H1 (cell line): ENCODE data around the gene TSHZ2. TPM values are rescaled to one million over a fixed set of nuclear protein-coding genes. Genes with fewer than 3 reads are reported as not detected.

Source experiments
- CTCF ChIA-PET: fragments of 300-600 bp; sonication (Branson Sonifier 250); formaldehyde crosslinking; loops from one replicate; lab custom pipeline; 2021; ENCODE audit not compliant: partially characterized antibody; lab: Charles Lee
- POLR2A ChIA-PET: fragments of 300-600 bp; sonication (Branson Sonifier 250); formaldehyde crosslinking; loops from one replicate; lab custom pipeline; 2021; ENCODE audit warnings: inconsistent platforms; ENCODE audit not compliant: partially characterized antibody; lab: Charles Lee
- DNase-seq, 2 experiments: peaks; one replicate each; pipeline versions ENCODE4 v3.0.0 to v3.0.0-alpha.2; 2010 to 2022; ENCODE audit warnings: low spot score in 2 of 2, low read depth in 1 of 2, mixed read lengths in 1 of 2
- FAIRE-seq: peaks from 2 replicates; lab custom pipeline; 2011; peaks lifted over from hg19 to GRCh38; lab: Jason Lieb, UNC
- H2AFZ ChIP-seq: 2 replicates; pipeline ENCODE4 v1.8.1; 2012; ENCODE audit warnings: low read length, inconsistent platforms
- H2AK5ac ChIP-seq: 2 replicates; pipeline ENCODE4 v1.6.1; 2013; ENCODE audit warnings: low read depth, low read length
- H2BK120ac ChIP-seq: replicated peaks from 2 replicates; pipeline ENCODE3; 2013; ENCODE audit warnings: low read depth, low read length, inconsistent platforms
- H2BK12ac ChIP-seq: 2 replicates; pipeline ENCODE4 v1.6.1; 2013; ENCODE audit warnings: low read depth, low read length
- H2BK15ac ChIP-seq: 2 replicates; pipeline ENCODE4 v1.6.1; 2013; ENCODE audit warnings: low read length
- H2BK20ac ChIP-seq: 2 replicates; pipeline ENCODE4 v1.6.1; 2013; ENCODE audit warnings: low read length
- H2BK5ac ChIP-seq: 2 replicates; pipeline ENCODE4 v1.6.1; 2013; ENCODE audit warnings: low read depth, low read length
- H3K14ac ChIP-seq: 2 replicates; pipeline ENCODE4 v1.6.1; 2013; ENCODE audit warnings: inconsistent platforms; ENCODE audit not compliant: insufficient read length
- H3K18ac ChIP-seq: 2 replicates; pipeline ENCODE4 v1.6.1; 2013; ENCODE audit warnings: low read length; ENCODE audit errors: extremely low read depth
- H3K23ac ChIP-seq: 2 replicates; pipeline ENCODE4 v1.6.1; 2013; ENCODE audit warnings: inconsistent platforms; ENCODE audit not compliant: insufficient read length
- H3K23me2 ChIP-seq: 2 replicates; pipeline ENCODE4 v1.6.1; 2013; ENCODE audit warnings: low read depth, low read length
- H3K27ac ChIP-seq: 2 replicates; pipeline ENCODE4 v1.6.1; 2011; ENCODE audit warnings: low read depth, low read length, inconsistent platforms
- H3K27me3 ChIP-seq, 4 experiments: replicated peaks in 1 of 4; 1 replicate in 1 of 4; 2 replicates in 3 of 4; pipeline versions ENCODE4 v1.6.1 to v1.8.1; 2011 to 2013; ENCODE audit warnings: low read length in 3 of 4, mild to moderate bottlenecking in 3 of 4, inconsistent platforms in 2 of 4, mixed read lengths in 2 of 4, moderate library complexity in 1 of 4; ENCODE audit not compliant: control insufficient read depth in 3 of 4, insufficient read depth in 3 of 4; ENCODE audit errors: extremely low read depth in 1 of 4
- H3K36me3 ChIP-seq, 4 experiments: 2 replicates each; pipeline versions ENCODE4 v1.6.1 to v1.8.1; 2011 to 2013; ENCODE audit warnings: mild to moderate bottlenecking in 4 of 4, low read length in 3 of 4, moderate library complexity in 2 of 4, control low read depth in 1 of 4, inconsistent platforms in 1 of 4; ENCODE audit not compliant: insufficient read depth in 4 of 4, control insufficient read depth in 2 of 4
- H3K4ac ChIP-seq: replicated peaks from 2 replicates; pipeline ENCODE3; 2013; ENCODE audit warnings: low read length, low read depth, mixed read lengths, inconsistent platforms; ENCODE audit not compliant: insufficient read length
- H3K4me1 ChIP-seq, 4 experiments: replicated peaks in 1 of 4; 1 replicate in 1 of 4; 2 replicates in 3 of 4; pipeline versions ENCODE4 v1.6.1 to v1.8.1; 2011 to 2013; ENCODE audit warnings: low read length in 3 of 4, inconsistent platforms in 2 of 4, mixed read lengths in 1 of 4; ENCODE audit not compliant: insufficient read depth in 4 of 4, control insufficient read depth in 3 of 4
- H3K4me2 ChIP-seq, 2 experiments: 2 replicates each; pipeline versions ENCODE4 v1.6.1 to v1.8.1; 2011 to 2013; ENCODE audit warnings: low read depth in 2 of 2, low read length in 2 of 2, control low read depth in 1 of 2, inconsistent platforms in 1 of 2, mild to moderate bottlenecking in 1 of 2; ENCODE audit not compliant: insufficient read depth in 1 of 2
- H3K4me3 ChIP-seq, 4 experiments: fragments of 200-600, 300-600 bp in 1 of 4; sonication (generic), shearing (Covaris generic), sonication (Bioruptor Twin) in 1 of 4; 2 replicates each; pipeline versions ENCODE4 v1.5.1 to v1.8.1; 2011 to 2016; ENCODE audit warnings: low read length in 4 of 4, low read depth in 3 of 4, control low read depth in 2 of 4, inconsistent platforms in 2 of 4, mild to moderate bottlenecking in 2 of 4, mixed read lengths in 1 of 4, moderate library complexity in 1 of 4; ENCODE audit not compliant: insufficient read depth in 2 of 4; ENCODE audit errors: extremely low read depth in 1 of 4
- H3K56ac ChIP-seq: replicated peaks from 2 replicates; pipeline ENCODE3; 2013; ENCODE audit warnings: low read depth, mild to moderate bottlenecking, mixed read lengths, low read length, inconsistent platforms; ENCODE audit not compliant: insufficient read length
- H3K79me1 ChIP-seq: 2 replicates; pipeline ENCODE4 v1.6.1; 2013; ENCODE audit warnings: low read depth, low read length, control low read depth
- H3K79me2 ChIP-seq, 2 experiments: 2 replicates each; pipeline versions ENCODE4 v1.6.1 to v1.8.1; 2012 to 2013; ENCODE audit warnings: low read length in 2 of 2, mild to moderate bottlenecking in 2 of 2, inconsistent platforms in 1 of 2; ENCODE audit not compliant: insufficient read depth in 2 of 2, control insufficient read depth in 1 of 2
- H3K9ac ChIP-seq, 4 experiments: replicated peaks in 1 of 4; 1 replicate in 1 of 4; 2 replicates in 3 of 4; pipeline versions ENCODE4 v1.6.1 to v1.8.1; 2011 to 2013; ENCODE audit warnings: low read depth in 3 of 4, low read length in 3 of 4, control low read depth in 2 of 4, mild to moderate bottlenecking in 2 of 4, moderate library complexity in 2 of 4, inconsistent platforms in 1 of 4; ENCODE audit errors: extremely low read depth in 1 of 4
- H3K9me3 ChIP-seq, 2 experiments: 2 replicates each; pipeline versions ENCODE4 v1.6.1 to v1.8.1; 2012 to 2013; ENCODE audit warnings: mild to moderate bottlenecking in 2 of 2, moderate library complexity in 2 of 2, control low read depth in 1 of 2, inconsistent platforms in 1 of 2, low read depth in 1 of 2, low read length in 1 of 2, mixed read lengths in 1 of 2; ENCODE audit not compliant: insufficient read depth in 2 of 2
- H4K20me1 ChIP-seq, 2 experiments: replicated peaks in 1 of 2; 2 replicates each; pipeline versions ENCODE3 to v1.8.1; 2011 to 2013; ENCODE audit warnings: inconsistent platforms in 2 of 2, low read length in 2 of 2, mild to moderate bottlenecking in 1 of 2; ENCODE audit not compliant: insufficient read depth in 2 of 2, control insufficient read depth in 1 of 2
- H4K5ac ChIP-seq: 2 replicates; pipeline ENCODE4 v1.6.1; 2013; ENCODE audit warnings: low read length, low read depth, mixed read lengths, inconsistent platforms; ENCODE audit not compliant: insufficient read length
- H4K8ac ChIP-seq: 2 replicates; pipeline ENCODE4 v1.8.0; 2013; ENCODE audit warnings: mild to moderate bottlenecking, moderate library complexity, low read length, inconsistent platforms; ENCODE audit not compliant: insufficient read depth; ENCODE audit errors: extremely low read depth
- H4K91ac ChIP-seq: replicated peaks from 2 replicates; pipeline ENCODE3; 2013; ENCODE audit warnings: low read length, mixed read lengths, inconsistent platforms; ENCODE audit not compliant: insufficient read length
- BACH1 ChIP-seq: IDR thresholded peaks from 2 replicates; pipeline ENCODE4 v1.6.1; 2012; ENCODE audit warnings: low read length, improper control_type of control experiment
- CBX8 ChIP-seq: fragments of 300-800, 300-1000 bp; sonication (generic); IDR thresholded peaks from 2 replicates; pipeline ENCODE4 v1.7.1; 2016; ENCODE audit warnings: low read depth, low read length, borderline replicate concordance
- E2F6 ChIP-seq: IDR thresholded peaks from 2 replicates; pipeline ENCODE4 v1.6.1; 2012; ENCODE audit warnings: inconsistent platforms
- FOSL1 ChIP-seq: IDR thresholded peaks from 2 replicates; pipeline ENCODE4 v1.6.1; 2011; ENCODE audit warnings: mild to moderate bottlenecking, low read depth, low read length, moderate library complexity; ENCODE audit not compliant: insufficient read depth
- HDAC2 ChIP-seq, 2 experiments: fragments of 300-600 bp in 1 of 2; sonication (generic) in 1 of 2; IDR thresholded peaks; 2 replicates each; pipeline ENCODE4 v1.6.1; 2011 to 2012; ENCODE audit warnings: low read depth in 2 of 2, low read length in 2 of 2, mild to moderate bottlenecking in 2 of 2, moderate library complexity in 2 of 2, borderline replicate concordance in 1 of 2, inconsistent platforms in 1 of 2
- JUND ChIP-seq: IDR thresholded peaks from 2 replicates; pipeline ENCODE4 v1.6.1; 2011; ENCODE audit warnings: mild to moderate bottlenecking, improper control_type of control experiment, low read length
- KDM5A ChIP-seq: fragments of 200-600 bp; IDR thresholded peaks from 2 replicates; pipeline ENCODE4 v1.7.1; 2012; ENCODE audit warnings: mild to moderate bottlenecking, low read length, inconsistent platforms, mixed read lengths
- POU5F1 ChIP-seq: IDR thresholded peaks from 2 replicates; pipeline ENCODE4 v1.6.1; 2011; ENCODE audit warnings: low read depth, mild to moderate bottlenecking, low read length, moderate library complexity
- SIRT6 ChIP-seq: IDR thresholded peaks from one replicate; pipeline ENCODE4 v1.7.1; 2012; ENCODE audit warnings: low read length, inconsistent platforms
- TAF1 ChIP-seq: IDR thresholded peaks from 2 replicates; pipeline ENCODE4 v1.6.1; 2011; ENCODE audit warnings: mild to moderate bottlenecking, low read depth, low read length
- TAF7 ChIP-seq: optimal IDR thresholded peaks from 2 replicates; pipeline ENCODE3; 2011; ENCODE audit warnings: low read depth, mild to moderate bottlenecking, inconsistent platforms, low read length, moderate library complexity, borderline replicate concordance
- TCF12 ChIP-seq: IDR thresholded peaks from 2 replicates; pipeline ENCODE4 v1.6.1; 2011; ENCODE audit warnings: low read depth, mild to moderate bottlenecking, low read length
- USF2 ChIP-seq: IDR thresholded peaks from 2 replicates; pipeline ENCODE4 v1.6.1; 2011; ENCODE audit warnings: low read length, improper control_type of control experiment
- WGBS, 2 experiments: shearing (Covaris generic) in 1 of 2; methylation state at CpG; one replicate each; pipeline versions ENCODE4 v1.1.6 to v1.1.7; 2013 to 2015; ENCODE audit warnings: low lambda C conversion rate in 2 of 2, mixed read lengths in 2 of 2, inconsistent platforms in 1 of 2, low coverage in 1 of 2, missing lambda C conversion rate in 1 of 2; ENCODE audit not compliant: insufficient replicate concordance in 2 of 2, insufficient coverage in 1 of 2, insufficient read length in 1 of 2; ENCODE audit errors: extremely low coverage in 1 of 2, missing lambda C conversion rate in 1 of 2; 5-methylcytosine and 5-hydroxymethylcytosine counted together
- polyA plus RNA-seq, 7 experiments: library from polyadenylated mRNA; depleted of rRNA in 3 of 7; stranded (reverse) in 5 of 7; unstranded in 2 of 7; fragments of >200 nt in 5 of 7; fragments of 200-250 nt in 2 of 7; gene quantifications; 1 replicate in 5 of 7; 2 replicates in 1 of 7; 4 replicates in 1 of 7; pipeline versions ENCODE4 v1.2.1 to v1.2.3, GENCODE V29; 2011 to 2013; ENCODE audit warnings: missing spikeins in 2 of 7, mixed read lengths in 2 of 7
- total RNA-seq: library from RNA; stranded (reverse); fragmentation: NEBNext Ultra II Directional; extraction: Animal tissue kit (Norgen Biotek cat#: 25700); gene quantifications from 2 replicates; pipeline ENCODE4 v1.2.1, GENCODE V29; 2021

The TSHZ2 gene
- total and polyA plus RNA-seq, 2 of the 8 experiments (the other 6 are each of a cell fraction or from before 2014, with no cell fraction given) = 0.14 to 0.30 TPM

GRCh38 chr20:53312957-53313356, 340.8 kb downstream of the TSHZ2 start:
- Histone ChIP-seq H3K9me3 (no peaks in the 10 kb centered on the region), H3K4me3 (no peak overlapping the region), H2BK120ac (no peak overlapping the region), H3K4ac (no peak overlapping the region), H2BK15ac (no peak overlapping the region), H3K4me2 (no peak overlapping the region), H3K9ac (no peak overlapping the region), H4K91ac (no peak overlapping the region), H2AFZ (no peak overlapping the region), H3K23me2 (no peaks in the 10 kb centered on the region), H4K5ac (no peak overlapping the region), H3K4me1 (no peaks in the 10 kb centered on the region; a peak in 1 of 7 replicates), H3K27ac (no peak overlapping the region), H3K36me3 (no peaks in the 10 kb centered on the region), H4K8ac (no peak overlapping the region), H2BK12ac (no peak overlapping the region), H3K79me1 (no peaks in the 10 kb centered on the region), H2AK5ac (no peak overlapping the region), H3K23ac (no peak overlapping the region), H3K56ac (no peak overlapping the region), H2BK5ac (no peak overlapping the region), H3K18ac (no peak overlapping the region), H2BK20ac (no peak overlapping the region), H4K20me1 (no peaks in the 10 kb centered on the region), H3K14ac (no peak overlapping the region), H3K27me3 (no peaks in the 10 kb centered on the region), H3K79me2 (no peaks in the 10 kb centered on the region)
- no peak for FAIRE-seq
- 92% methylated on average over 2 of the region's 2 CpGs; no CpG with 5 or more reads in 1 of the 2 experiments for WGBS, 2 experiments
- ChIA-PET CTCF (interaction anchor here (1.6 kb wide), 1 partner anchor 22 kb away, joined by 3 read pairs; no protein-coding TSS in a partner anchor), POLR2A (no interaction called here)
- no peak for DNase-seq
- TF ChIP-seq USF2 (no peak), TAF1 (no peak), POU5F1 (no peak), HDAC2 (IDR thresholded peaks at IDR 0.05; ENCODE audit: borderline replicate concordance in 1 of 2, low read depth in 2 of 2, low read length in 2 of 2) (no peak), CBX8 (no peak), BACH1 (no peak), SIRT6 (no peak), KDM5A (no peak), JUND (no peak), TAF7 (no peak), FOSL1 (no peak), E2F6 (no peak), TCF12 (no peak)
